Measurements from ENCODE around the gene TMEM53.
"Not testable (repeated sequence)": the region's sequence is repeated elsewhere in the genome, so short reads cannot be mapped to it uniquely, and the experiment has no call there.

DNA sequence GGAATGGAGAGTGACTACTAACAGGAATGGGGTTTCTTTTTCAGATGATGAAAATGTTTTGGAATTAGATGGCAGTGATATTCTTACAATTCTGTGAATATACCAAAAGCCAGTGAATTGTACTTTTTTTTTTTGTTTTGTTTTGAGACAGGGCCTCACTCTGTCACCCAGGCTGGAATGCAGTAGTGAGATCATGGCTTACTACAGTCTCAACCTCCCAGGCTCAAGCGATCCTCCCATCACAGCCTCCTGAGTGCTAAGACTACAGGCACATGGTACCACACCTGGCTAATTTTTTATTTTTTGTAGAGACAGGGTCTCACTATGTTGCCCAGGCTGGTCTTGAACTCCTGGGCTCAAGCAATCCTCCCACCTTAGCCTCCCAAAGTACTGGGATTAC, 7.6 kb downstream of the TMEM53 start:
- TF ChIP-seq EZH2 (IDR thresholded peaks at IDR 0.05; ENCODE audit: low read length, missing control alignments) = not testable (repeated sequence)
- TF ChIP-seq, protein P1, sequence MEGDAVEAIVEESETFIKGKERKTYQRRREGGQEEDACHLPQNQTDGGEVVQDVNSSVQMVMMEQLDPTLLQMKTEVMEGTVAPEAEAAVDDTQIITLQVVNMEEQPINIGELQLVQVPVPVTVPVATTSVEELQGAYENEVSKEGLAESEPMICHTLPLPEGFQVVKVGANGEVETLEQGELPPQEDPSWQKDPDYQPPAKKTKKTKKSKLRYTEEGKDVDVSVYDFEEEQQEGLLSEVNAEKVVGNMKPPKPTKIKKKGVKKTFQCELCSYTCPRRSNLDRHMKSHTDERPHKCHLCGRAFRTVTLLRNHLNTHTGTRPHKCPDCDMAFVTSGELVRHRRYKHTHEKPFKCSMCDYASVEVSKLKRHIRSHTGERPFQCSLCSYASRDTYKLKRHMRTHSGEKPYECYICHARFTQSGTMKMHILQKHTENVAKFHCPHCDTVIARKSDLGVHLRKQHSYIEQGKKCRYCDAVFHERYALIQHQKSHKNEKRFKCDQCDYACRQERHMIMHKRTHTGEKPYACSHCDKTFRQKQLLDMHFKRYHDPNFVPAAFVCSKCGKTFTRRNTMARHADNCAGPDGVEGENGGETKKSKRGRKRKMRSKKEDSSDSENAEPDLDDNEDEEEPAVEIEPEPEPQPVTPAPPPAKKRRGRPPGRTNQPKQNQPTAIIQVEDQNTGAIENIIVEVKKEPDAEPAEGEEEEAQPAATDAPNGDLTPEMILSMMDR (conservative IDR thresholded peaks at IDR 0.05 in 1 of 2, IDR thresholded peaks at IDR 0.05 in 1 of 2; ENCODE audit: low read depth in 1 of 2, low read length in 2 of 2) = not testable (repeated sequence)
